ENCODE data around the gene NPDC1. TPM values are rescaled to one million over a fixed set of nuclear protein-coding genes. Genes with fewer than 3 reads are reported as not detected.

The NPDC1 gene
- total and polyA plus RNA-seq, 2 of the 8 experiments (the other 6 are each of a cell fraction or from before 2014, with no cell fraction given): 26.2 to 44.1 TPM

- TF ChIP-seq POU5F1 (IDR thresholded peaks at IDR 0.05; ENCODE audit: low read depth, low read length) (no peak), CTBP2 (IDR thresholded peaks at IDR 0.05; ENCODE audit: borderline replicate concordance, insufficient read depth, insufficient read length, low read length) (no peak), EP300 (IDR thresholded peaks at IDR 0.05; ENCODE audit: borderline replicate concordance in 1 of 2, low read depth in 2 of 2, low read length in 2 of 2) (no peak), CREB1 (IDR thresholded peaks at IDR 0.05) (no peak)
Observed at GRCh38 chr9:137035937-137036336, 10.0 kb downstream of the NPDC1 start (continued).
